Sigmoid colon (tissue), 7 donors: Measurements from ENCODE around the gene DUT. TPM values are rescaled to one million over a fixed set of nuclear protein-coding genes. Genes with fewer than 3 reads are reported as not detected.
"Not testable (repeated sequence)": the region's sequence is repeated elsewhere in the genome, so short reads cannot be mapped to it uniquely, and the experiment has no call there.

Source experiments
- DNase-seq: peaks from one replicate; pipeline ENCODE4 v3.0.0-alpha.2; 2019
- H3K27ac ChIP-seq, 4 donors: fragments of 200-600 bp; sonication (generic); one replicate each; pipeline ENCODE4 v1.5.1; 2016 to 2019; ENCODE audit warnings: mild to moderate bottlenecking in 1 of 4
- H3K27me3 ChIP-seq, 3 donors: fragments of 200-600 bp; sonication (generic); one replicate each; pipeline ENCODE4 v1.5.1; 2019; ENCODE audit warnings: mild to moderate bottlenecking in 1 of 3
- H3K36me3 ChIP-seq, 4 donors: fragments of 200-600 bp; sonication (generic); one replicate each; pipeline ENCODE4 v1.5.1; 2016 to 2019
- H3K4me1 ChIP-seq, 4 donors: fragments of 200-600 bp; sonication (generic); one replicate each; pipeline ENCODE4 v1.5.1; 2017 to 2019
- H3K4me3 ChIP-seq, 4 donors: fragments of 200-600 bp; sonication (generic); one replicate each; pipeline ENCODE4 v1.5.1; 2017 to 2019; ENCODE audit warnings: mild to moderate bottlenecking in 2 of 4, moderate library complexity in 1 of 4
- H3K9me3 ChIP-seq, 4 donors: fragments of 200-600 bp in 3 of 4; sonication (generic) in 3 of 4; one replicate each; pipeline versions ENCODE4 v1.5.1 to v1.6.1; 2013 to 2019
- EP300 ChIP-seq, 4 donors: sonication (generic); formaldehyde crosslinking; IDR thresholded peaks; one replicate each; pipeline ENCODE4 v1.6.1; 2017; ENCODE audit warnings: antibody characterized with exemption in 4 of 4
- POLR2A ChIP-seq, 2 donors: fragments of 450-650 bp; IDR thresholded peaks; one replicate each; pipeline ENCODE4 v1.6.1; 2016; ENCODE audit warnings: antibody characterized with exemption in 2 of 2, mild to moderate bottlenecking in 2 of 2, moderate library complexity in 2 of 2
- POLR2AphosphoS5 ChIP-seq, 4 donors: sonication (generic); formaldehyde crosslinking; IDR thresholded peaks; one replicate each; pipeline ENCODE4 v1.6.1; 2017; ENCODE audit warnings: antibody characterized with exemption in 4 of 4
- WGBS, 2 donors: extraction: QIAGEN DNeasy Blood & Tissue Kit; methylation state at CpG; one replicate each; pipeline ENCODE4 v1.1.7; 2013; 5-methylcytosine and 5-hydroxymethylcytosine counted together
- intact Hi-C: fragments of 100-400 bp; cut with DNase I; formaldehyde crosslinking; loops from one replicate; pipeline ENCODE4 v1.15.1; 2023
- polyA plus RNA-seq, 3 donors: library from polyadenylated mRNA; stranded (reverse); fragments of 200-250 nt; gene quantifications; one replicate each; pipeline ENCODE4 v1.2.3, GENCODE V29; 2013
- total RNA-seq, 4 donors: library from RNA; depleted of rRNA; stranded (reverse); fragments of >200 nt; gene quantifications; one replicate each; pipeline ENCODE4 v1.1.0, GENCODE V29; 2016
- TF ChIP-seq, protein P1 (sequence below), 4 experiments: fragments of 450-650 bp in 3 of 4; fragments of 200-600 bp in 1 of 4; IDR thresholded peaks; one replicate each; pipeline ENCODE4 v1.5.1; 2016 to 2019; ENCODE audit warnings: antibody characterized with exemption in 4 of 4, mild to moderate bottlenecking in 3 of 4, moderate library complexity in 2 of 4
- donor health status: healthy with polysubstance abuse.
- donor health status: Bipolar disorder and iron deficiency.
- donor health status: healthy.

The DUT gene
- total and polyA plus RNA-seq, 7 donors: 42.6 to 109 (median 91.1) TPM

DNA sequence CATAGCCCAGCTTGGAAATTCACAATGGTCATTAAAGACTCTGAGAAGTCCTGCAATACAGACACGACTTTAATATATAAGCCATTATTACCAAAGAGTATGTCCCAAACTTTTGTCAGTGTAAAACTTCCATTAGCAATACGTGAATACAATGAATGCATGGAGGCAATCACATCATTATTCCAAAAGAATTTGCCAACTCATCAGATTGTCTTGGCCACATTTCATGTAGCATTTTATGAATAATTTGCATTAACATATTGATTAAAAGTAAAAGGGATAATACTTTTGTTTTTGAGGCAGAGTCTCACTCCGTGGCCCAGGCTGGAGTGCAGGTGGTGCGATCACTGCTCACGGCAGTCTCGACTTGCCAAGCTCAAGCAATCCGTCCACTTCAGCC, 7.9 kb upstream of the DUT start:
- H3K27ac ChIP-seq: no peak overlapping the region
- DNase-seq: no peak
- 81 to 93% methylated on average over 7 of the region's 7 CpGs for WGBS, 2 donors

DNA sequence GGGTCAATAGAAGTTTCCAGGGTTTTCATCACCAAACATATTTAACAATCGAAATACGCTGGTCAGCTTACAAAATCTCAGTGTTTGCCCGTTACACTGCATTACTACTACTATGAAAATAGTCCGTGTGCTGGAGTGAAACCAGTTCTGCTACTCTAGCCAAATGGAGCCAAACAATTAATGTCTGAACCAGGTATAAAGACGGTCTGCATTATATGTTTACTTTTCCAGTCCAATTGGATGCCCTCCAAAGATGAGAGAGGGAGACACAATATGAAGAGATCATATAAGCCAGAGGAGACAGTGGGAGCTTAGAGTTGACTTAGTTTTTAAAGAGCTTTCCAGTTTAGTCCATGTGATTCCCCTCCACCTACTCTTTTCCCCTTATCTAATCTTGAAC, 6.3 kb upstream of the DUT start:
- no peaks in the 10 kb centered on the region for H3K27me3 ChIP-seq
- intact Hi-C loops: no loop called here
- no peaks in the 10 kb centered on the region for H3K36me3 ChIP-seq
- H3K9me3 ChIP-seq: no peaks in the 10 kb centered on the region
- TF ChIP-seq, protein P1, sequence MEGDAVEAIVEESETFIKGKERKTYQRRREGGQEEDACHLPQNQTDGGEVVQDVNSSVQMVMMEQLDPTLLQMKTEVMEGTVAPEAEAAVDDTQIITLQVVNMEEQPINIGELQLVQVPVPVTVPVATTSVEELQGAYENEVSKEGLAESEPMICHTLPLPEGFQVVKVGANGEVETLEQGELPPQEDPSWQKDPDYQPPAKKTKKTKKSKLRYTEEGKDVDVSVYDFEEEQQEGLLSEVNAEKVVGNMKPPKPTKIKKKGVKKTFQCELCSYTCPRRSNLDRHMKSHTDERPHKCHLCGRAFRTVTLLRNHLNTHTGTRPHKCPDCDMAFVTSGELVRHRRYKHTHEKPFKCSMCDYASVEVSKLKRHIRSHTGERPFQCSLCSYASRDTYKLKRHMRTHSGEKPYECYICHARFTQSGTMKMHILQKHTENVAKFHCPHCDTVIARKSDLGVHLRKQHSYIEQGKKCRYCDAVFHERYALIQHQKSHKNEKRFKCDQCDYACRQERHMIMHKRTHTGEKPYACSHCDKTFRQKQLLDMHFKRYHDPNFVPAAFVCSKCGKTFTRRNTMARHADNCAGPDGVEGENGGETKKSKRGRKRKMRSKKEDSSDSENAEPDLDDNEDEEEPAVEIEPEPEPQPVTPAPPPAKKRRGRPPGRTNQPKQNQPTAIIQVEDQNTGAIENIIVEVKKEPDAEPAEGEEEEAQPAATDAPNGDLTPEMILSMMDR (IDR thresholded peaks at IDR 0.05): no peak
- no peak for TF ChIP-seq POLR2A (IDR thresholded peaks at IDR 0.05)
- TF ChIP-seq POLR2AphosphoS5 (IDR thresholded peaks at IDR 0.05): no peak
- TF ChIP-seq EP300 (IDR thresholded peaks at IDR 0.05): no peak
- H3K27ac ChIP-seq: no peak overlapping the region
- WGBS, 2 donors: 16 to 55% methylated on average over 5 of the region's 5 CpGs
- peaks cover 0 to 8% (median 2%) of the 10 kb centered on the region in 4 donors for H3K4me1 ChIP-seq
- no peak for DNase-seq
- H3K4me3 ChIP-seq: no peak overlapping the region

More for the DNA sequence above, 7.9 kb upstream of the DUT start:
- no peaks in the 10 kb centered on the region for H3K36me3 ChIP-seq
- peaks cover 0 to 5% (median 0%) of the 10 kb centered on the region in 4 donors for H3K4me1 ChIP-seq
- no peak overlapping the region for H3K4me3 ChIP-seq
- TF ChIP-seq, protein P1 (IDR thresholded peaks at IDR 0.05): no peak
- TF ChIP-seq POLR2AphosphoS5 (IDR thresholded peaks at IDR 0.05) (no peak), EP300 (IDR thresholded peaks at IDR 0.05) (no peak), POLR2A (IDR thresholded peaks at IDR 0.05) (no peak)
- H3K9me3 ChIP-seq: no peaks in the 10 kb centered on the region
- H3K27me3 ChIP-seq: no peaks in the 10 kb centered on the region
- intact Hi-C loops: no loop called here

DNA sequence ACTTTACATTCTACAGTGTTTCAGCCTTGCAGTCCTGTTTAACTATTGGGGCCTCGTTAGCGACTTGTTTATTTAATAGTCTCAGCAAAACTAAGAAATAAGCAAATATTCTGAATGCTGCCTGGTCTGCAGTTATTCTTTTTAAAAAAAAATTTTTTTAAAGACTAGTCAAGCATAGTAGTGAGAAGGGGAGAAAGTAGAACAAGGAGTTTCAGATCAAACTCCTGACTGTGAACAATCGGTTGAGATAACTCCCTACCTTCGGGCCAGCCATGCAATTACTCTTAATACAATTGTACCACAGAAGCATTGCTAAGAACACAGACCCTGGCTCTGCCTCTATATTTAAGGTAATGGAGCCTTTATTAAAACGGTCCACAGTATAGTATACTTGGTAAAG, 5.8 kb upstream of the DUT start:
- TF ChIP-seq EP300 (IDR thresholded peaks at IDR 0.05) (no peak), POLR2A (IDR thresholded peaks at IDR 0.05) (no peak), POLR2AphosphoS5 (IDR thresholded peaks at IDR 0.05) (no peak)
- TF ChIP-seq, protein P1 (IDR thresholded peaks at IDR 0.05): no peak
- Histone ChIP-seq H3K36me3 (no peaks in the 10 kb centered on the region), H3K4me3 (no peak overlapping the region), H3K27me3 (no peaks in the 10 kb centered on the region), H3K9me3 (no peaks in the 10 kb centered on the region), H3K4me1 (peaks cover 0 to 13% (median 5%) of the 10 kb centered on the region in 4 donors), H3K27ac (no peak overlapping the region)
- intact Hi-C loops: no loop called here
- WGBS, 2 donors: 79 to 83% methylated on average over 5 of the region's 5 CpGs
- DNase-seq: no peak

DNA sequence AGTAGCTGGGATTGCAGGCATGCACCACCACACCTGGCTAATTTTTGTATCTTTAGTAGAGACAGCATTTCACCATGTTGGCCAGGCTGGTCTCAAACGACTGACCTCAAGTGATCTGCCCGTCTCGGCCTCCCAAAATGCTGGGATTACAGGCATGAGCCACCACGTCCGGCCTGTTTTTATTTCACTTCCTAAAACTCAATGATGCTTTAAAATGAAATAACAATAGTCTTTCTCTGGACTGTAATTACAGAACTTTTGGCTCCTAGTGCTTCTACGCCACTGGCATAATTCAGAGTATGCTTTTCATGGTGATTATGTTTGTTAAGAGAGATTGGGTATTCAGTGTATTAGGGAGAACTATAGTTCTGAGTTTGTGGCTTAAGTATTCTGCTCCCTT, 5.0 kb upstream of the DUT start:
- intact Hi-C loops, H3K4me3 ChIP-seq, DNase-seq, H3K36me3 ChIP-seq, H3K27me3 ChIP-seq, H3K9me3 ChIP-seq, H3K27ac ChIP-seq: not testable (repeated sequence)
- 83 to 89% methylated on average over 6 of the region's 6 CpGs for WGBS, 2 donors
- peaks cover 0 to 15% (median 7%) of the 10 kb centered on the region in 4 donors for H3K4me1 ChIP-seq

DNA sequence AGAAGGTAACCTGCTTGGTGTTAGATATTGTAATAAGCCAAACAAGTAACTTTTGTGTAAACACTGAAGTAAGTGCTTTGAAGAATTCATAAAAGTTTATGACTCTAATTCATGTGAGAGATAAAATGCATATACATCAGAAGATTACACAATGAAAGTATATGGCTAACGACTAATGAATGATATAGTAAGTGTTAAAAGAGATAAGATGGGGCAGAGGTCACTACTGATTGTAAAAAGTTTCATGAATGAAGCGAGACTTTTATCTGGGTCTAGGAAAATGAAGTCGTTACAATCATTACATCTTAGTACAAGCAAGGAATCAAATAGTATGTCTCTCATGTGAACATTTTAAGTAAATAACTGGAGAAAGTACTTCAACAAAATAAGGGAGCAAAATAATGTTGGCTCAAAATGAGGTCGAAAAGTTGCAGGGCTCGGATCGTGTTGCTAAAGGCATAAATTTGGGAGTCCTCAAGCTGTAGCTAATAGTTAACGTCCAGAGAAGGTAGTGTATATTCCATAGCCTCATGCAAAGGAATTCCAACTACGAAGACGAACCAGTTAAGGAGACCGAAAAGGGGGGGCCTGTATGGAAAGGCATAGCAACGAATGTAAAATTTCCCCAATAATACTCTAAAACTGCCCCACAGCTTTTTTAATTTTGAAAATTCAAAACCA, 984 bp upstream of the DUT start:
- intact Hi-C loops: loop anchor here (5.0 kb wide), 2 partner anchors 153 to 717 kb away; partner anchors contain the start of genes MYEF2 and SECISBP2L
- H3K4me3 ChIP-seq: peak overlapping the region; percentile 57 to 87 (median 72)
- 4 to 19% methylated on average over 11 of the region's 11 CpGs for whole genome bisulfite sequencing, 2 donors
- H3K27me3 ChIP-seq: no peaks in the 10 kb centered on the region
- no peaks in the 10 kb centered on the region for H3K9me3 ChIP-seq
- peaks cover 0 to 13% (median 4%) of the 10 kb centered on the region in 4 donors for H3K36me3 ChIP-seq
- H3K27ac ChIP-seq: peak overlapping the region; percentile 94 to 98 (median 96)
- TF ChIP-seq EP300 (IDR thresholded peaks at IDR 0.05) (no peak), POLR2A (IDR thresholded peaks at IDR 0.05) (no peak), POLR2AphosphoS5 (IDR thresholded peaks at IDR 0.05) (no peak)
- TF ChIP-seq, protein P1 (IDR thresholded peaks at IDR 0.05): no peak
- no peak for DNase-seq
- peaks cover 0 to 20% (median 15%) of the 10 kb centered on the region in 4 donors for H3K4me1 ChIP-seq
